PC-3 (cell line): ENCODE results near the gene AGPAT1.

ENCODE experiments used
- EZH2 ChIP-seq: fragments of 300-600 bp; sonication (generic); IDR thresholded peaks from one replicate; pipeline ENCODE4 v1.6.1; 2017; ENCODE audit warnings: antibody characterized with exemption, mild to moderate bottlenecking, low read length; ENCODE audit not compliant: unreplicated experiment
- TF ChIP-seq, protein P1 (sequence below): fragments of 300-600 bp; sonication (generic); conservative IDR thresholded peaks from 2 replicates; pipeline ENCODE4 v1.5.1; 2017; ENCODE audit warnings: antibody characterized with exemption, low read depth, mild to moderate bottlenecking, low read length

GRCh38 chr6:32187009-32187709 lies 11.3 kb upstream of the AGPAT1 start:
- TF ChIP-seq, protein P1, sequence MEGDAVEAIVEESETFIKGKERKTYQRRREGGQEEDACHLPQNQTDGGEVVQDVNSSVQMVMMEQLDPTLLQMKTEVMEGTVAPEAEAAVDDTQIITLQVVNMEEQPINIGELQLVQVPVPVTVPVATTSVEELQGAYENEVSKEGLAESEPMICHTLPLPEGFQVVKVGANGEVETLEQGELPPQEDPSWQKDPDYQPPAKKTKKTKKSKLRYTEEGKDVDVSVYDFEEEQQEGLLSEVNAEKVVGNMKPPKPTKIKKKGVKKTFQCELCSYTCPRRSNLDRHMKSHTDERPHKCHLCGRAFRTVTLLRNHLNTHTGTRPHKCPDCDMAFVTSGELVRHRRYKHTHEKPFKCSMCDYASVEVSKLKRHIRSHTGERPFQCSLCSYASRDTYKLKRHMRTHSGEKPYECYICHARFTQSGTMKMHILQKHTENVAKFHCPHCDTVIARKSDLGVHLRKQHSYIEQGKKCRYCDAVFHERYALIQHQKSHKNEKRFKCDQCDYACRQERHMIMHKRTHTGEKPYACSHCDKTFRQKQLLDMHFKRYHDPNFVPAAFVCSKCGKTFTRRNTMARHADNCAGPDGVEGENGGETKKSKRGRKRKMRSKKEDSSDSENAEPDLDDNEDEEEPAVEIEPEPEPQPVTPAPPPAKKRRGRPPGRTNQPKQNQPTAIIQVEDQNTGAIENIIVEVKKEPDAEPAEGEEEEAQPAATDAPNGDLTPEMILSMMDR = no peak
- TF ChIP-seq EZH2 = no peak
